ENCODE measurements around the gene DHCR24.
"Not testable (repeated sequence)": the region's sequence is repeated elsewhere in the genome, so short reads cannot be mapped to it uniquely, and the experiment has no call there.

Gene DHCR24

DNA sequence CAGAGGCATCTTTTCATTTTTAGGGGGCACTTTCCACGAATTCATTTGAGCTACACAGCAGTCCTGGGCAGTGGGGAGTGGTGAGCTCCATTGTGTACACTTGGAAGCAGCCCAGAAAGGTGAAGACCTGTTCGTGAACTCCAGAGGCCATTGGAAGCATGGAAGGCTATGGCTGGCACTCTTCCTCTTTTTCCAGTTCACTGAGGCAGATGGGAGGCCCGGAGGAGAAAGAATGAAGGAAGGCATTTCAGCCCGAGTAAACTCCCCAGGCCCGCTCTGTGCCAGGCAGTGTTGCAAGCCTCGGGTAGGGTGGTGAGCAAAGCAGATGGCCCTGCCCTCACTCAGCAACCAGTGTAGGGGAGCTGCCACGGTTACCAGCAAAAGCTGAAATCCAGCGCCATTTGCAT, 673 bp upstream of the DHCR24 start:
- DNase-seq (ENCODE audit: low read depth): no peak

- DNase-seq (ENCODE audit: low read depth): no peak
Observed at GRCh38 chr1:54885807-54886723, 930 bp downstream of the DHCR24 start.

GRCh38 chr1:54885237-54885679, 1.7 kb downstream of the DHCR24 start:
- DNase-seq (ENCODE audit: low read depth): no peak

- no peak for DNase-seq (ENCODE audit: low read depth)
Observed at GRCh38 chr1:54884768-54885167, 2.2 kb downstream of the DHCR24 start.

- DNase-seq (ENCODE audit: low read depth): no peak
Observed at GRCh38 chr1:54884135-54884586, 2.8 kb downstream of the DHCR24 start.

GRCh38 chr1:54883349-54884102, 3.5 kb downstream of the DHCR24 start:
- DNase-seq (ENCODE audit: low read depth): no peak

DNA sequence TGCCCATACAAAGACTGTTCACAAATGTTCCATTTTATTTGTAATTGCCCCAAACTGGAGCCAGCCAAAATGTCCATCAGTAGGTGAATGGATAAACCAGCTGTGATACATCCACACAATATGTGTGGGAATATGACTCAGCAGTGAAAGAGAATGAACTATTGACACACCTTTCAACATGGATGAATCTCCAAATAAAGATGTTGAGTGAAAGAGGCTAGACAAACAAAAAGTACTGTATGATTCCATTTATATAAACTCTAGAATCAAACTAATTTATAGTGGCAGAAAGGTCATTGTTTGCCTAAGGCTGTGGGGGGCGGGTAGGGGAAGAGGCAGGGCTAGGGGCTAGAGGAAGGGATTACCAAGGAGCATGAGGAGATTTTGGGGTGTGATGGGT, 4.5 kb downstream of the DHCR24 start:
- DNase-seq (ENCODE audit: low read depth): no peak

- DNase-seq (ENCODE audit: low read depth): not testable (repeated sequence)
Observed at GRCh38 chr1:54881604-54882003, 5.4 kb downstream of the DHCR24 start.

- no peak for DNase-seq (ENCODE audit: low read depth)
Observed at GRCh38 chr1:54879872-54880271, 7.1 kb downstream of the DHCR24 start.

DNA sequence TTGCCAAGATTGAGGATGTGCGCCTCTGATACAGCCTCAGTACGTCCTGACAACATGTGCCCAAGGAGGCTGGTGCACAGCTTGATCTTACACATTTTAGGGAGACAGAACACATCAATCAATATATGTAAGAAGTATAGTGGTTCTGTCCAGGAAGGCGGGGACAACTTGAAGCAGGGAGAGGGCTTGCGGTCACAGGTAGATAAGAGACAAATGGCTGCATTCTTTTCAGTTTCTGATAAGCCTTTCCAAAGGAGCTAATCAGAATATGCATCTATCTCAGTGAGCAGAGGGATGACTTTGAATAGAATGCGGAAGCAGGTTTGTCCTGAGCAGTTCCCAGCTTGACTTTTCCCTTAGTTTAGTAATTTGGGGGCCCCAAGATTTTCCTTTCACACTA, 10.2 kb downstream of the DHCR24 start:
- no peak for DNase-seq (ENCODE audit: low read depth)

- no peak for DNase-seq (ENCODE audit: low read depth)
Observed at GRCh38 chr1:54875000-54875399, 12.0 kb downstream of the DHCR24 start.

DNA sequence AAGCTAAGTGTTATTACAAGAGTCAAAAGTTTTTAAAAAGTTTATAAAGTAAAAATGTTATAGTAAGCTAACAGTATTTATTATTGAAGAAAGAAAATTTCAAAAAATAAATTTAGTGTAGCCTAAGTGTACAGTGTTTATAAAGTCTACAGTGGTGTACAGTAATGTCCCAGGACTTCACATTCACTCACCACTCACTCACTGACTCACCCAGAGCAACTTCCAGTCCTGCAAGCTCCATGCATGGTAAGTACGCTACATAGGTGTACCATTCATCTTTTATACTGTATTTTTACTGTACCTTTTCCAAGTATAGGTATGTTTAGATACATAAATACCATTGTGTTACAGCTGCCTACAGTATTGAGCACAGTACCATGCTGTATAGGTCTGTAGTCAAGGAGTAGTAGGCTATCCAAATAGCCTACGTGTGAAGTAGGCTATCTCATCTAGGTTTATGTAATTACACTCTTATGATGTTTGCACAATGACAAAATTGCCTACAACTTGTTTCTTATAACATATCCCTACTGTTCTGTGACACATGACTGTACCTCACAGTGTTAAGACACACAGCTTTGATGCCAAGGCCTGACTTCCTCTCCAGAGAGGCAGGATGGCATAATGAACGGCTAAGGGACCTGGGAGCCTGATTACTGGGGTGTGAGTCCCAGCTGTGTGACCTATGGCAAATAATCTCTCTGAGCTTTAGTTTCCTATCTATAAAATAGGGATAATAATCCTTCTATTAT, 12.7 kb downstream of the DHCR24 start:
- DNase-seq (ENCODE audit: low read depth): no peak

DNA sequence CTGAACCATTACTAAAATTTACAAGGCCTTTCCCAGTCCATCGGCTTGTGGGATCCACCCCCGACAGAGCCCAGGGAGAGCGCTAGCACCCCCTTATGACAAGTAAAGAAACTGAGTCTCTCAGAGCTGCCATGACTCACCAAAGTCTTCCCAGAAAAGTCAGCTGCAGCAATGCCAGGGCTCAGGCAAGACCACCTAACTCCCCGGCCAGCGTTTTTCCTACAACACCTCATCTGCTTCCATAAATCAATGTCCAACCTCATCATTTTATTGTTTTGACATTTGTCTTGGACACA, 15.0 kb downstream of the DHCR24 start:
- DNase-seq (ENCODE audit: low read depth): no peak

- no peak for DNase-seq (ENCODE audit: low read depth)
Observed at GRCh38 chr1:54871275-54872035, 15.5 kb downstream of the DHCR24 start.

GRCh38 chr1:54870869-54871268, 16.1 kb downstream of the DHCR24 start:
- DNase-seq (ENCODE audit: low read depth): no peak

- DNase-seq (ENCODE audit: low read depth): no peak
Observed at GRCh38 chr1:54869173-54869851, 17.7 kb downstream of the DHCR24 start.

- no peak for DNase-seq (ENCODE audit: low read depth)
Observed at GRCh38 chr1:54867717-54868057, 19.3 kb downstream of the DHCR24 start.

DNA sequence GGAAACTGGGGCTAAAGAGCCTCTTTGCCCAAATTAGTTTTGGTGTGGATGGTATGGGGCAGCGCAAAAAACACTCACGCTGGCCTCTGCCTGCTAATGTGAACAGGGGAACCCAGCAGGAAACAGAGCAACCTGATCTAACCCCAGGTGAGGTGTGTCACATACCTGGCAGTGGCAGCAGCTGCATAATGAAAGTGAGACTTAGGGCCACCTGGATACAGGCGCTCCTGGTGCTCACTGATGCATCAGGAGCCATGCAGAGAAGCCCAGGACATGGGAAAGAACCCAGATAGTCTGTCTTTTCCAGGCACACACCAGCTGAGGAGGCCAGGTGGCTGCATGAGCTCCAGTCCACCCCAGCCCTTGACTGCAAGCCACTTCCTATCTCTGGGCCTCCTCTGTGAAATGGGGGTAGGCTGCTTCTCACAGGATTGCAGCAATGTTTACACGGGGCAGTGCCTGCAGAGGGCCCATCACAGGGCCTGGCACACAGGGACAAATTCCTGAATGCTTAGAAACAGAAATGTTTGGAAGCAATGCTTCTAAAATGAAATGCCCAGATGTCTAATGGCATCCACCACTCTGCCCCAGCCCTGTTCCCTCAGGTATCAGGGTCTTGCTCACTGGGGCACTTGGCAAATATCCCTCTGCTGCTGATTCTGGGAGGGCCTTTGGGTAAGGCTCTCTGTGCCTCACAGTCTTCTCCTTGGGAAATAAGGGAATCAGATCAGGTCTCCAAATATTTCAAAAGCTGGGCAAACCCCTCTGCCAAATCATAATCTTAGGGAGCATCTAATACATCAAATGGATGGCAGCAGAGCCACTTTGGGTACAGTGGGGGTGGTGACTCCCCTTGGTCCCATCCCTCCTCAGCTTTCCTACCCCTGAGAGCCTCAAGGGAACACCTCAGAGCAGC, 19.9 kb downstream of the DHCR24 start:
- DNase-seq (ENCODE audit: low read depth): no peak

DNA sequence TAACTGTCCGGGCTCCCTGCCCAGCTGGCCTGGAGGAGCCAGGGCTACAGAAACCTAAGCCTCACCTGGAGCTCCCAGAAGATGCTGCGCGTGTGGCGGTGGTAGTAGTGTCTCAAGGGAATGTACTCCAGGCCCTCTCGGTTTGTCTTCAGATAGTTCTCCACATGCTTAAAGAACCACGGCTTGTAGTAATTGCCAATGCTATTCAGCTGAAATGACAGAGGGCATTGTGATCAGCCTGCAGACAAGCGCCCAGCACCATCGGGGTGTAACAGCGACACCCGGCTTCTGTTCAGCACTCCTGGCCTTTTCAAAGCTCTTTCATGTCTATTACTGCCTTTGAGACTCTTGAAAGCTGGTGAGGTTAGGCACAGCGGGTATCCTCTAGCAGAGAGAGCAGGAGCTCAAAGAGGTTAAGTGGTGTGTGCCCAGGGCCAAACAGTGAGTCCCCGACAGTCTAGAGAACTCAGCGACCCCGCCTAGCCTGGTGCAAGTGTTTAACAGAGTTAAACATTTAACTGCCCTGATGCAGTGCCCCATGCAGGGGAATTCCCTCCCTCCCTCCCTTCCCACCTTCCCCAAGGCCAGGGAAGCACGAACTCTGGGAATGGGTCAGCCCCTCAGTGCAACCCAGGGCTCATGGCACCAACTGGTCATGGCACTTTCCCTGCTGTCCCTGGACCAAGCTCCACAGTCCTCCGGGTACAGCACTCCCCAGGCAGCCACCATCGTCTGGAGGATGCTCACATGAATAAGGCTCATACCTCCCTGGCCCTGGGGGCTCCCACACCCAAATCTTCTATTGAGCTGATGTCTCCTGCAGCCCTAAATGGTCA, 21.5 kb downstream of the DHCR24 start:
- no peak for DNase-seq (ENCODE audit: low read depth)
